Stimulated activated naive CD8-positive, alpha-beta T cell treated with anti-CD3 and anti-CD28 coated beads, Interleukin-15, Interleukin-2, amounts not matched to agents 100 ng/mL and 50 ng/mL, for 24 hours (primary cell): Measurements from ENCODE around the gene SLC35D2.

Experiments used
- H3K27ac Mint-ChIP-seq: one replicate; pipeline ENCODE4 v1.8.0; 2021; ENCODE audit warnings: mild to moderate bottlenecking, mixed read lengths
- H3K27me3 Mint-ChIP-seq: one replicate; pipeline ENCODE4 v1.8.0; 2021; ENCODE audit warnings: mixed read lengths
- H3K36me3 Mint-ChIP-seq: one replicate; pipeline ENCODE4 v1.8.0; 2021; ENCODE audit warnings: low read depth, mixed read lengths
- H3K4me1 Mint-ChIP-seq: one replicate; pipeline ENCODE4 v1.8.0; 2021; ENCODE audit warnings: low read depth, mixed read lengths
- H3K4me3 Mint-ChIP-seq: one replicate; pipeline ENCODE4 v1.8.0; 2021; ENCODE audit warnings: mild to moderate bottlenecking, mixed read lengths
- H3K9me3 Mint-ChIP-seq: one replicate; pipeline ENCODE4 v1.8.0; 2021; ENCODE audit warnings: mixed read lengths

SLC35D2 gene

GRCh38 chr9:96413302-96414221 lies 30.1 kb upstream of the SLC35D2 start:
- peaks cover 49% of the 10 kb centered on the region for H3K4me1 Mint-ChIP-seq
- H3K27ac Mint-ChIP-seq = peak overlapping the region; percentile 38
- H3K9me3 Mint-ChIP-seq = no peaks in the 10 kb centered on the region
- peaks cover 44% of the 10 kb centered on the region for H3K36me3 Mint-ChIP-seq
- peak overlapping the region; percentile 67 for H3K4me3 Mint-ChIP-seq
- no peaks in the 10 kb centered on the region for H3K27me3 Mint-ChIP-seq

- Mint-ChIP-seq H3K27ac (no peak overlapping the region), H3K4me3 (no peak overlapping the region), H3K36me3 (peaks cover 47% of the 10 kb centered on the region), H3K4me1 (peaks cover 51% of the 10 kb centered on the region), H3K9me3 (no peaks in the 10 kb centered on the region), H3K27me3 (no peaks in the 10 kb centered on the region)
Observed at GRCh38 chr9:96412174-96412913, 28.8 kb upstream of the SLC35D2 start.

- no peak overlapping the region for H3K27ac Mint-ChIP-seq
Observed at GRCh38 chr9:96411129-96411838, 27.8 kb upstream of the SLC35D2 start.

GRCh38 chr9:96408409-96409280 lies 25.1 kb upstream of the SLC35D2 start:
- H3K9me3 Mint-ChIP-seq = no peaks in the 10 kb centered on the region
- H3K4me1 Mint-ChIP-seq = peaks cover 27% of the 10 kb centered on the region
- H3K27me3 Mint-ChIP-seq = no peaks in the 10 kb centered on the region
- H3K4me3 Mint-ChIP-seq = peak overlapping the region; percentile 5
- H3K36me3 Mint-ChIP-seq = peaks cover 42% of the 10 kb centered on the region
- H3K27ac Mint-ChIP-seq = no peak overlapping the region

More at GRCh38 chr9:96411129-96411838, 27.8 kb upstream of the SLC35D2 start:
- Mint-ChIP-seq H3K27me3 (no peaks in the 10 kb centered on the region), H3K4me1 (peaks cover 47% of the 10 kb centered on the region), H3K36me3 (peaks cover 43% of the 10 kb centered on the region), H3K4me3 (no peak overlapping the region), H3K9me3 (no peaks in the 10 kb centered on the region)

- H3K4me1 Mint-ChIP-seq = peaks cover 30% of the 10 kb centered on the region
Observed at GRCh38 chr9:96400132-96400910, 16.8 kb upstream of the SLC35D2 start.

GRCh38 chr9:96399325-96399633 lies 15.8 kb upstream of the SLC35D2 start:
- peak overlapping the region; percentile 24 for H3K4me3 Mint-ChIP-seq

More at GRCh38 chr9:96400132-96400910, 16.8 kb upstream of the SLC35D2 start:
- peaks cover 4% of the 10 kb centered on the region for H3K9me3 Mint-ChIP-seq
- H3K27me3 Mint-ChIP-seq = no peaks in the 10 kb centered on the region
- H3K4me3 Mint-ChIP-seq = peak overlapping the region; percentile 24
- H3K27ac Mint-ChIP-seq = peak overlapping the region; percentile 42
- peaks cover 58% of the 10 kb centered on the region for H3K36me3 Mint-ChIP-seq

GRCh38 chr9:96398582-96399324 lies 15.2 kb upstream of the SLC35D2 start:
- H3K9me3 Mint-ChIP-seq = peaks cover 4% of the 10 kb centered on the region
- H3K27ac Mint-ChIP-seq = peak overlapping the region; percentile 41
- H3K36me3 Mint-ChIP-seq = peaks cover 66% of the 10 kb centered on the region
- H3K27me3 Mint-ChIP-seq = no peaks in the 10 kb centered on the region
- H3K4me1 Mint-ChIP-seq = peaks cover 30% of the 10 kb centered on the region
- peak overlapping the region; percentile 24 for H3K4me3 Mint-ChIP-seq

More at GRCh38 chr9:96399325-96399633, 15.8 kb upstream of the SLC35D2 start:
- Mint-ChIP-seq H3K9me3 (peaks cover 4% of the 10 kb centered on the region), H3K27ac (peak overlapping the region; percentile 39), H3K36me3 (peaks cover 63% of the 10 kb centered on the region), H3K27me3 (no peaks in the 10 kb centered on the region), H3K4me1 (peaks cover 30% of the 10 kb centered on the region)

GRCh38 chr9:96395964-96396363 lies 12.5 kb upstream of the SLC35D2 start:
- H3K36me3 Mint-ChIP-seq = peaks cover 66% of the 10 kb centered on the region
- H3K9me3 Mint-ChIP-seq = peaks cover 4% of the 10 kb centered on the region
- no peak overlapping the region for H3K4me3 Mint-ChIP-seq
- H3K27me3 Mint-ChIP-seq = no peaks in the 10 kb centered on the region
- H3K27ac Mint-ChIP-seq = no peak overlapping the region
- peaks cover 28% of the 10 kb centered on the region for H3K4me1 Mint-ChIP-seq

- Mint-ChIP-seq H3K27me3 (no peaks in the 10 kb centered on the region), H3K27ac (no peak overlapping the region), H3K9me3 (no peaks in the 10 kb centered on the region), H3K4me3 (no peak overlapping the region), H3K36me3 (peaks cover 68% of the 10 kb centered on the region), H3K4me1 (peaks cover 18% of the 10 kb centered on the region)
Observed at GRCh38 chr9:96394832-96395496, 11.5 kb upstream of the SLC35D2 start.

GRCh38 chr9:96392263-96392662 lies 8.8 kb upstream of the SLC35D2 start:
- H3K9me3 Mint-ChIP-seq = no peaks in the 10 kb centered on the region
- H3K4me3 Mint-ChIP-seq = no peak overlapping the region
- peaks cover 71% of the 10 kb centered on the region for H3K36me3 Mint-ChIP-seq
- no peaks in the 10 kb centered on the region for H3K27me3 Mint-ChIP-seq
- no peaks in the 10 kb centered on the region for H3K4me1 Mint-ChIP-seq
- H3K27ac Mint-ChIP-seq = no peak overlapping the region

GRCh38 chr9:96391021-96391765 lies 7.7 kb upstream of the SLC35D2 start:
- Mint-ChIP-seq H3K4me1 (no peaks in the 10 kb centered on the region), H3K27ac (no peak overlapping the region), H3K4me3 (no peak overlapping the region), H3K27me3 (no peaks in the 10 kb centered on the region), H3K36me3 (peaks cover 74% of the 10 kb centered on the region), H3K9me3 (no peaks in the 10 kb centered on the region)

GRCh38 chr9:96388144-96388543 lies 4.6 kb upstream of the SLC35D2 start:
- H3K27me3 Mint-ChIP-seq = no peaks in the 10 kb centered on the region
- H3K4me1 Mint-ChIP-seq = peaks cover 8% of the 10 kb centered on the region
- H3K36me3 Mint-ChIP-seq = peaks cover 74% of the 10 kb centered on the region
- no peaks in the 10 kb centered on the region for H3K9me3 Mint-ChIP-seq
- H3K27ac Mint-ChIP-seq = no peak overlapping the region
- H3K4me3 Mint-ChIP-seq = no peak overlapping the region
